K562 treated with DMSO at 1 percent for 48 hours (cell line): ENCODE results near the gene UTP4. TPM values are rescaled to one million over a fixed set of nuclear protein-coding genes. Genes with fewer than 3 reads are reported as not detected.

Experiments used
- total RNA-seq: library from RNA; unstranded; fragments of 300-600 nt; gene quantifications from 2 replicates; pipeline ENCODE4 v1.2.3, GENCODE V29; 2022; ENCODE audit warnings: low replicate concordance; ENCODE audit errors: extremely low read depth

Gene UTP4
- not detected in 2 replicates for total RNA-seq

GRCh38 chr16:69132424-69133252 lies at the start of gene UTP4, which contains the start of gene CHTF8:
Gene UTP4 (plus strand): TSS chr16:69132649. CDS start chr16:69133460, 811 bp downstream.
Gene CHTF8 (minus strand): TSS chr16:69132588. CDS start chr16:69121458, 11,130 bp downstream.

GRCh38 chr16:69105501-69106361 lies 26.7 kb upstream of the UTP4 start, which contains the start of gene HAS3:
Gene HAS3 (plus strand): TSS chr16:69105653. CDS start chr16:69109396, 3,743 bp downstream.

GRCh38 chr16:69186642-69187445 lies 54.4 kb downstream of the UTP4 start, which contains the start of gene SNTB2:
Gene SNTB2 (plus strand): TSS chr16:69187164. CDS start chr16:69187167, 3 bp downstream.

Other genes with a start within 250 kb of the UTP4 start
- not detected in 2 replicates for gene HAS3, start 27.0 kb upstream of the UTP4 start, total RNA-seq
- gene CHTF8, start 61 bp upstream of the UTP4 start, total RNA-seq: not detected in 2 replicates
- not detected in 2 replicates for gene SNTB2, start 54.5 kb downstream of the UTP4 start, total RNA-seq
- not detected in 2 replicates for gene VPS4A, start 178.7 kb downstream of the UTP4 start, total RNA-seq
- gene PDF, start 197.9 kb downstream of the UTP4 start, total RNA-seq: not detected in 2 replicates
- not detected in 2 replicates for gene COG8, start 206.9 kb downstream of the UTP4 start, total RNA-seq
- not detected in 2 replicates for gene NIP7, start 207.1 kb downstream of the UTP4 start, total RNA-seq
- not detected in 2 replicates for gene TMED6, start 219.1 kb downstream of the UTP4 start, total RNA-seq